Prostate gland (tissue), 2 donors: ENCODE data around the gene MATCAP1. TPM values are rescaled to one million over a fixed set of nuclear protein-coding genes. Genes with fewer than 3 reads are reported as not detected.

ENCODE experiments used
- DNase-seq: peaks from one replicate; pipeline ENCODE4 v3.0.0-alpha.2; 2019; ENCODE audit warnings: low spot score
- H3K27ac ChIP-seq, 2 donors: fragments of 200-600 bp; sonication (generic); 2 replicates each; pipeline ENCODE4 v1.5.1; 2017 to 2019
- H3K27me3 ChIP-seq: fragments of 200-600 bp; sonication (generic); replicated peaks from 2 replicates; pipeline ENCODE4 v1.5.1; 2019; ENCODE audit not compliant: insufficient read depth
- H3K36me3 ChIP-seq, 2 donors: fragments of 200-600 bp; sonication (generic); 1 replicate in 1 of 2; 2 replicates in 1 of 2; pipeline versions ENCODE4 v1.5.1 to v1.8.1; 2017 to 2019
- H3K4me1 ChIP-seq: fragments of 200-600 bp; sonication (generic); replicated peaks from 2 replicates; pipeline ENCODE4 v1.5.1; 2019
- H3K4me3 ChIP-seq, 2 donors: fragments of 200-600 bp; sonication (generic); 2 replicates each; pipeline ENCODE4 v1.5.1; 2017 to 2019
- H3K9me3 ChIP-seq: fragments of 200-600 bp; sonication (generic); 2 replicates; pipeline ENCODE4 v1.5.1; 2017
- POLR2A ChIP-seq: fragments of 450-650 bp; IDR thresholded peaks from one replicate; pipeline ENCODE4 v1.6.1; 2016; ENCODE audit warnings: antibody characterized with exemption, mild to moderate bottlenecking
- POLR2AphosphoS5 ChIP-seq: sonication (generic); formaldehyde crosslinking; IDR thresholded peaks from one replicate; pipeline ENCODE4 v1.6.1; 2017; ENCODE audit warnings: antibody characterized with exemption
- WGBS: methylation state at CpG from one replicate; pipeline ENCODE4 v1.1.5; 2018; 5-methylcytosine and 5-hydroxymethylcytosine counted together
- intact Hi-C: fragments of 100-400 bp; cut with DNase I; formaldehyde crosslinking; loops from one replicate; pipeline ENCODE4 v1.14.2; 2022
- total RNA-seq, 2 donors: library from RNA; depleted of rRNA; stranded (reverse); fragments of >200 nt; gene quantifications; one replicate each; pipeline ENCODE4 v1.1.0, GENCODE V29; 2016
- TF ChIP-seq, protein P1 (sequence below), 4 experiments: fragments of 200-600 bp in 2 of 4; fragments of 450-650 bp in 2 of 4; sonication (generic) in 2 of 4; IDR thresholded peaks; 1 replicate in 3 of 4; 2 replicates in 1 of 4; pipeline ENCODE4 v1.5.1; 2016 to 2019; ENCODE audit warnings: antibody characterized with exemption in 4 of 4, mild to moderate bottlenecking in 2 of 4, moderate library complexity in 2 of 4

Gene MATCAP1
- total RNA-seq, 2 donors from 2014 or later, result 13.9 to 28.9 TPM

DNA sequence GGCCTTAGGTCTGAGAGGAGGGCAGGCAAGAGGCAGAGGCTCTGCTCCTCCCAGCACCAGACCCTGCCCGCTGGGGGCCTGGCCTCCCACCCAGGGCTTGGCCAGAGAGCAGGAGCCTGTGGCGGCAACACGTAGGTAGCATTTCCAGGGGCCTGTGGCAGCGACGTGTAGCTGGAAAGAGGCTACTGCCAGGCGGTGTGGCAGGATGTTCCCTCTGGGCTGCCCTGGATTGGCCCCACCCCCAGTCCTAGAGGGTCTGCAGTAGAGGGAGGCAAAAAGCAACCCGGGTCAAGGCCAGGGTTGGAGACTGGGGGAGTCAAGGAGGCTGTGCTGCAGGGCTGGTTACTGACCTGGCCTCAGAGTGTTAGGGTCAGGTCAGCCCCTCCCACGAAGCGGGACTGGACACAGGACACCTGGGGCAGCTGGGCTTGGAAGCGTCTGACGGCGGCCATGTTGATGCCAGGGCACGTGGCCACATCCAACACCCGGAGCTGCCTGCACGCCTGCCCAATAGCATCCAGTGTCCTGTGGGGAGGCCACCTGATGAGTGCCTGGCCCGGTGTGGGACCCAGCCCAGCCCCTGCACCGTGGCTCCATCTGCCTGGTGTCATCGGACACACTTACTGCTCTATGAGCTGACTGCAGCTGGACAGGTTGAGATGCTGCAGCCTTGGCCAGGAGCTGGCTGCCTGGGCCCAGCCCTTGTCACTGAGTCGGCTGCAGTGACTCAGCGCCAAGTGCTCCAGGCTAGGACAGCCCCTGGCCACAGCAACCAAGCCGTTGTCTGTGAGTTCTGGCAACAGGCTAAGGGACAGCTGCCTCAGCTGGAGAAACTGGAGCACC lies 23.7 kb upstream of the MATCAP1 start:
- intact Hi-C loops, result no loop called here
- no peaks in the 10 kb centered on the region for H3K4me1 ChIP-seq
- WGBS, result 73% methylated on average over 16 of the region's 21 CpGs
- no peaks in the 10 kb centered on the region for H3K9me3 ChIP-seq
- TF ChIP-seq, protein P1, sequence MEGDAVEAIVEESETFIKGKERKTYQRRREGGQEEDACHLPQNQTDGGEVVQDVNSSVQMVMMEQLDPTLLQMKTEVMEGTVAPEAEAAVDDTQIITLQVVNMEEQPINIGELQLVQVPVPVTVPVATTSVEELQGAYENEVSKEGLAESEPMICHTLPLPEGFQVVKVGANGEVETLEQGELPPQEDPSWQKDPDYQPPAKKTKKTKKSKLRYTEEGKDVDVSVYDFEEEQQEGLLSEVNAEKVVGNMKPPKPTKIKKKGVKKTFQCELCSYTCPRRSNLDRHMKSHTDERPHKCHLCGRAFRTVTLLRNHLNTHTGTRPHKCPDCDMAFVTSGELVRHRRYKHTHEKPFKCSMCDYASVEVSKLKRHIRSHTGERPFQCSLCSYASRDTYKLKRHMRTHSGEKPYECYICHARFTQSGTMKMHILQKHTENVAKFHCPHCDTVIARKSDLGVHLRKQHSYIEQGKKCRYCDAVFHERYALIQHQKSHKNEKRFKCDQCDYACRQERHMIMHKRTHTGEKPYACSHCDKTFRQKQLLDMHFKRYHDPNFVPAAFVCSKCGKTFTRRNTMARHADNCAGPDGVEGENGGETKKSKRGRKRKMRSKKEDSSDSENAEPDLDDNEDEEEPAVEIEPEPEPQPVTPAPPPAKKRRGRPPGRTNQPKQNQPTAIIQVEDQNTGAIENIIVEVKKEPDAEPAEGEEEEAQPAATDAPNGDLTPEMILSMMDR (IDR thresholded peaks at IDR 0.05), result no peak
- TF ChIP-seq POLR2A (no peak), POLR2AphosphoS5 (no peak)
- DNase-seq, result no peak
- peaks cover 0 to 3% of the 10 kb centered on the region in 2 donors for H3K36me3 ChIP-seq
- no peak overlapping the region for H3K27ac ChIP-seq
- H3K27me3 ChIP-seq, result no peaks in the 10 kb centered on the region
- H3K4me3 ChIP-seq, result no peak overlapping the region

- intact Hi-C loops, result no loop called here
- Histone ChIP-seq H3K4me3 (no peak overlapping the region), H3K27me3 (no peaks in the 10 kb centered on the region), H3K36me3 (peaks cover 0 to 9% of the 10 kb centered on the region in 2 donors), H3K27ac (no peak overlapping the region), H3K4me1 (no peaks in the 10 kb centered on the region), H3K9me3 (no peaks in the 10 kb centered on the region)
- WGBS, result 93% methylated on average over 3 of the region's 3 CpGs
- no peak for DNase-seq
- no peak for TF ChIP-seq POLR2A
- TF ChIP-seq, protein P1 (IDR thresholded peaks at IDR 0.05), result no peak
- TF ChIP-seq POLR2AphosphoS5, result no peak
Observed at GRCh38 chr16:67206838-67207248, 23.1 kb upstream of the MATCAP1 start.

DNA sequence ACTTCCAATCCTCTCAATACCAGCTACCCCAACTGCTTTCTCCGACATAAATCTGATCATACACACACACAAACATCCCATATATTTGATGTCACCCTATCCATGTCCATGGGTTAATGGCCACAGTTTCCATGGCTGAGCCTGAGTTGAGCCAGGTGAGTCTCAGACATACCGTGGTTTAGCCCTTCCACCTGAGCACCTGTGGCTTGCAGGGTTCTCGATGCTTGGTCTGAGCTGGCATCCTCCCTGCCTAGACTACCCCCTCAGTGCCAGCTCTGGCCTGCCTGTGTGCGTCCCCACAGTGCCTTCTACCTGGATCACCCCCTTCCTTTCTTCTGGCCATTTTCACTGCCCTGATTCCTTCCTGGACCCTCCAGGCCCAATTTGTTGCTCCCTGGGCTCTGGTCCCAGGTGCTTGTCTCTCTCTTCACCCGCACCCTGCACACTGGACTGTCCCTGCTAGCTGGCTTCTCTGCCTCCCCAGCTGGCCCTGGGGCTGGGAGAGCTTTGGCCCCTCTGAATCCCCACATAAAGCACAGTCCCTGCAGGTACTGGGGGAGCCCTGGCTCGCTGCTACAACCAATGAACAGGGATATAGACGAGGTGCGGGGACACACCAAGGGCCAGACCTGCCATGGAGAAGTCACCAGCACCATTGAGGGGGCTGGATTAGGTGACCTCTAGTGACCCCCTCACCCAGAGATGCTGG lies 22.5 kb upstream of the MATCAP1 start:
- no peak overlapping the region for H3K27ac ChIP-seq
- H3K27me3 ChIP-seq, result no peaks in the 10 kb centered on the region
- no peaks in the 10 kb centered on the region for H3K9me3 ChIP-seq
- H3K4me3 ChIP-seq, result no peak overlapping the region
- DNase-seq, result no peak
- intact Hi-C loops, result no loop called here
- 94% methylated on average over 8 of the region's 8 CpGs for WGBS
- peaks cover 0 to 12% of the 10 kb centered on the region in 2 donors for H3K36me3 ChIP-seq
- no peak for TF ChIP-seq POLR2A
- TF ChIP-seq POLR2AphosphoS5, result no peak
- TF ChIP-seq, protein P1 (IDR thresholded peaks at IDR 0.05), result no peak
- H3K4me1 ChIP-seq, result no peaks in the 10 kb centered on the region

GRCh38 chr16:67204076-67204475 lies 20.3 kb upstream of the MATCAP1 start:
- Histone ChIP-seq H3K36me3 (peaks cover 0 to 12% of the 10 kb centered on the region in 2 donors), H3K27ac (no peak overlapping the region), H3K4me3 (no peak overlapping the region), H3K9me3 (no peaks in the 10 kb centered on the region), H3K4me1 (no peaks in the 10 kb centered on the region), H3K27me3 (no peaks in the 10 kb centered on the region)
- DNase-seq, result no peak
- intact Hi-C loops, result no loop called here
- no peak for TF ChIP-seq POLR2AphosphoS5
- TF ChIP-seq, protein P1 (IDR thresholded peaks at IDR 0.05), result no peak
- TF ChIP-seq POLR2A, result no peak
- WGBS, result 72% methylated on average over 4 of the region's 4 CpGs
